ENCODE data around the gene WNT7A. TPM values are rescaled to one million over a fixed set of nuclear protein-coding genes. Genes with fewer than 3 reads are reported as not detected.

Gene WNT7A
- total RNA-seq, 1 experiment from 2014 or later: 0.34 TPM

- H3K79me2 ChIP-seq (ENCODE audit: insufficient read depth, low read length): no peaks in the 10 kb centered on the region
Measured at GRCh38 chr3:13861461-13861860, 18.4 kb downstream of the WNT7A start.

More at GRCh38 chr3:13861461-13861860, 18.4 kb downstream of the WNT7A start:
- Histone ChIP-seq H3K9me2 (ENCODE audit: insufficient read depth) (no peaks in the 10 kb centered on the region), H3K4me3 (replicated peaks in 1 of 2; ENCODE audit: low read depth in 1 of 2, low read length in 2 of 2) (no peak overlapping the region), H3K4me1 (ENCODE audit: control insufficient read depth in 1 of 2, insufficient read depth in 2 of 2, low read length in 2 of 2) (peaks cover 0 to 38% of the 10 kb centered on the region in 2 experiments; a peak in 2 of 4 replicates), H3K27me3 (ENCODE audit: insufficient read depth, low read length) (no peaks in the 10 kb centered on the region), H4K20me1 (ENCODE audit: insufficient read depth) (no peaks in the 10 kb centered on the region), H3K4me2 (ENCODE audit: low read length) (no peak overlapping the region), H3K9me3 (ENCODE audit: control insufficient read depth in 1 of 2, insufficient read depth in 1 of 2, low read depth in 1 of 2, low read length in 2 of 2) (no peaks in the 10 kb centered on the region), H3K36me3 (ENCODE audit: control insufficient read depth in 1 of 2, insufficient read depth in 2 of 2, low read length in 2 of 2) (no peaks in the 10 kb centered on the region), H2AFZ (ENCODE audit: low read depth, low read length, poor library complexity, severe bottlenecking) (no peak overlapping the region), H3K27ac (ENCODE audit: low read depth, low read length) (no peak overlapping the region), H3K9ac (ENCODE audit: low read length) (no peak overlapping the region)
- TF ChIP-seq SRF (IDR thresholded peaks at IDR 0.05; ENCODE audit: low read depth) (no peak), SIN3A (IDR thresholded peaks at IDR 0.05; ENCODE audit: low read depth) (no peak), SP1 (IDR thresholded peaks at IDR 0.05; ENCODE audit: low read depth) (no peak), POLR2AphosphoS5 (IDR thresholded peaks at IDR 0.05; ENCODE audit: low read depth, low read length) (no peak), CTCF (IDR thresholded peaks at IDR 0.05 in 2 of 3, conservative IDR thresholded peaks at IDR 0.05 in 1 of 3; ENCODE audit: borderline replicate concordance in 1 of 3, insufficient read depth in 1 of 3, low read depth in 2 of 3, low read length in 2 of 3) (no peak), ZBTB33 (IDR thresholded peaks at IDR 0.05; ENCODE audit: extremely low read depth, insufficient replicate concordance, low read length) (no peak), RAD21 (IDR thresholded peaks at IDR 0.05; ENCODE audit: low read depth) (no peak), POLR2A (IDR thresholded peaks at IDR 0.05; ENCODE audit: borderline replicate concordance, extremely low read depth, insufficient read depth, insufficient read length) (no peak), EZH2 (IDR thresholded peaks at IDR 0.05) (no peak), CEBPB (IDR thresholded peaks at IDR 0.05; ENCODE audit: low read depth) (no peak), JUND (IDR thresholded peaks at IDR 0.05) (no peak), ELF1 (IDR thresholded peaks at IDR 0.05; ENCODE audit: borderline replicate concordance, low read depth) (no peak), ZFX (IDR thresholded peaks at IDR 0.05) (no peak), ATF3 (IDR thresholded peaks at IDR 0.05) (no peak)
- DNase-seq (ENCODE audit: low read depth, low spot score) (no peak), ATAC-seq (no peak)
- intact Hi-C loops (cut with micrococcal nuclease): no loop called here
- no TSS peak for BruUV-seq (replicated peaks)
- ChIA-PET POLR2A (no interaction called here), CTCF (no interaction called here), RAD21 (ENCODE audit: low non-redundant PET in 1 of 2, low total read pairs in 2 of 2, uncharacterized antibody in 2 of 2, unreplicated experiment in 2 of 2) (no interaction called here)
